Measurements from ENCODE around the gene PIM3.
"Not testable (repeated sequence)": the region's sequence is repeated elsewhere in the genome, so short reads cannot be mapped to it uniquely, and the experiment has no call there.

- not testable (repeated sequence) for TF ChIP-seq CTCF (conservative IDR thresholded peaks at IDR 0.05); EZH2 (IDR thresholded peaks at IDR 0.05; ENCODE audit: low read depth)
Observed at GRCh38 chr22:49989826-49990225, 29.3 kb downstream of the PIM3 start.

Measured in PC-9 (cell line).